NOMO-1 treated with DMSO at 0.1 percent for 48 hours (cell line): ENCODE data around the gene SPOCK2.
"Not testable (repeated sequence)": the region's sequence is repeated elsewhere in the genome, so short reads cannot be mapped to it uniquely, and the experiment has no call there.

Experiments used
- DNase-seq: peaks from one replicate; lab custom pipeline; 2025; ENCODE audit not compliant: unreplicated experiment; lab: John Stamatoyannopoulos, UW

Gene SPOCK2

GRCh38 chr10:72034761-72035160, 53.6 kb downstream of the SPOCK2 start:
- no peak for DNase-seq

GRCh38 chr10:72034040-72034499, 54.3 kb downstream of the SPOCK2 start:
- DNase-seq = no peak

GRCh38 chr10:72032409-72033162, 55.8 kb downstream of the SPOCK2 start:
- DNase-seq = not testable (repeated sequence)

- no peak for DNase-seq
Measured at GRCh38 chr10:72031706-72032105, 56.6 kb downstream of the SPOCK2 start.

- DNase-seq = no peak
Measured at GRCh38 chr10:72030762-72031543, 57.4 kb downstream of the SPOCK2 start.

GRCh38 chr10:72029414-72029813, 58.9 kb downstream of the SPOCK2 start:
- DNase-seq = no peak

- DNase-seq = no peak
Measured at GRCh38 chr10:72027498-72027897, 60.9 kb downstream of the SPOCK2 start.

- DNase-seq = no peak
Measured at GRCh38 chr10:72026278-72027111, 61.9 kb downstream of the SPOCK2 start.

- DNase-seq = no peak
Measured at GRCh38 chr10:72025832-72026231, 62.5 kb downstream of the SPOCK2 start.

GRCh38 chr10:72025400-72025799, 63.0 kb downstream of the SPOCK2 start:
- no peak for DNase-seq

- DNase-seq = no peak
Measured at GRCh38 chr10:72024596-72024995, 63.8 kb downstream of the SPOCK2 start.

- no peak for DNase-seq
Measured at GRCh38 chr10:72022228-72022627, 66.1 kb downstream of the SPOCK2 start.

GRCh38 chr10:72020914-72021809, 67.2 kb downstream of the SPOCK2 start:
- DNase-seq = peak; percentile 78

- DNase-seq = no peak
Measured at GRCh38 chr10:72019085-72019876, 69.1 kb downstream of the SPOCK2 start.

- DNase-seq = no peak
Measured at GRCh38 chr10:72016608-72017300, 71.6 kb downstream of the SPOCK2 start.

GRCh38 chr10:72015841-72016240, 72.5 kb downstream of the SPOCK2 start:
- DNase-seq = no peak

GRCh38 chr10:72014785-72015480, 73.4 kb downstream of the SPOCK2 start:
- no peak for DNase-seq

- DNase-seq = no peak
Measured at GRCh38 chr10:72014197-72014596, 74.2 kb downstream of the SPOCK2 start.
